Stimulated activated naive CD8-positive, alpha-beta T cell treated with anti-CD3 and anti-CD28 coated beads, Interleukin-15, amount 100 ng/mL, for 72 hours (primary cell): Measurements from ENCODE around the gene TECTB.

Experiments used
- ATAC-seq: fragments of 150-1000 bp; cut with Tn5 transposase; 2 replicates; pipeline ENCODE4 v1.10.0; 2021; ENCODE audit warnings: mild to moderate bottlenecking, moderate library complexity
- DNase-seq, 2 donors: peaks; one replicate each; pipeline ENCODE4 v3.0.0; 2021 to 2022
- H3K27ac Mint-ChIP-seq, 2 donors: one replicate each; pipeline ENCODE4 v1.8.0; 2022; ENCODE audit warnings: mild to moderate bottlenecking in 2 of 2, mixed read lengths in 2 of 2, moderate library complexity in 2 of 2
- H3K27me3 Mint-ChIP-seq: one replicate; pipeline ENCODE4 v1.8.0; 2022; ENCODE audit warnings: mixed read lengths
- H3K4me1 Mint-ChIP-seq: one replicate; pipeline ENCODE4 v1.8.0; 2022; ENCODE audit warnings: mild to moderate bottlenecking, mixed read lengths
- H3K4me3 Mint-ChIP-seq, 2 donors: one replicate each; pipeline ENCODE4 v1.8.0; 2022; ENCODE audit warnings: mild to moderate bottlenecking in 2 of 2, mixed read lengths in 2 of 2, moderate library complexity in 1 of 2
- H3K9me3 Mint-ChIP-seq, 2 donors: one replicate each; pipeline ENCODE4 v1.8.0; 2022; ENCODE audit warnings: mixed read lengths in 2 of 2

TECTB gene

DNA sequence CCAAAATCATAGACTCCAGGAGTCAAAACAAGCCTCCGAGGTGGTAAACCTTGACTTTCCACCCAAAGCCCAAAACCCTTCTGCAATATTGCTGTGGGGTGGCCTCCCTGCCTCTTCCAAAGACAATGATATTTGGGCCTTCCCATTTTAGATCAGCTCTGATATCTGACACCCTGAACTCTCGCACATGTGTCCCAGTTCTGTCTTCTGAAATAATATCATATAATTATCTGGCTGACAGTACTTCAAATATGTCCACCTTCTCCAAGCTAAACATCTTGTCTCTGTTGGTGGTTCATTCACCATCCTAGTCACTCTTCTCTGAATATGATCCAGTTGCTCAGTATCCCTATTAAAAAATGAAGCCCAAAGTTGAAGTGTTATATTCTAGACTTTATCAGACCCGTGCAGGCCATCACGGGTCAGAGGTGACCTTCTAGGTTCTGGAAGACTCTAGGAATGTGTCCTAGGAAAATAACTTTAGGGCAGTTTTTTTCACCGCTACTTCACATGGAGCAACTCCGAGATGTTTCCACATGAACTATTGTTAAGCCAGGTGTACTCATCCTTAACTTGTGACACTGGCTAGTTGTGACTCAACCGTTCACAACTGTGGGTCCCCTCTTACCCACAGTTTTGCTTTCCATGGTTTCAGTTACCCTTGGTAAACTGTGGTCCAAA lies 6.3 kb downstream of the TECTB start:
- no peak overlapping the region for H3K4me3 Mint-ChIP-seq
- ATAC-seq (no peak), DNase-seq (no peak)
- no peaks in the 10 kb centered on the region for H3K4me1 Mint-ChIP-seq
- H3K9me3 Mint-ChIP-seq = no peaks in the 10 kb centered on the region
- no peak overlapping the region for H3K27ac Mint-ChIP-seq
- H3K27me3 Mint-ChIP-seq = peaks cover 30% of the 10 kb centered on the region

GRCh38 chr10:112290054-112290373 lies 6.8 kb downstream of the TECTB start:
- H3K27me3 Mint-ChIP-seq = peaks cover 25% of the 10 kb centered on the region
- H3K27ac Mint-ChIP-seq = no peak overlapping the region
- no peaks in the 10 kb centered on the region for H3K9me3 Mint-ChIP-seq
- no peaks in the 10 kb centered on the region for H3K4me1 Mint-ChIP-seq
- no peak for ATAC-seq
- H3K4me3 Mint-ChIP-seq = no peak overlapping the region
- DNase-seq = no peak

- ATAC-seq = no peak
- peaks cover 29% of the 10 kb centered on the region for H3K27me3 Mint-ChIP-seq
- no peak for DNase-seq
- H3K9me3 Mint-ChIP-seq = no peaks in the 10 kb centered on the region
- no peaks in the 10 kb centered on the region for H3K4me1 Mint-ChIP-seq
- H3K27ac Mint-ChIP-seq = no peak overlapping the region
- no peak overlapping the region for H3K4me3 Mint-ChIP-seq
Observed at GRCh38 chr10:112294169-112294568, 11.0 kb downstream of the TECTB start.

GRCh38 chr10:112295853-112296830 lies 12.9 kb downstream of the TECTB start:
- no peaks in the 10 kb centered on the region for H3K9me3 Mint-ChIP-seq
- no peaks in the 10 kb centered on the region for H3K4me1 Mint-ChIP-seq
- H3K27ac Mint-ChIP-seq = no peak overlapping the region
- ATAC-seq (no peak), DNase-seq (no peak)
- peaks cover 42% of the 10 kb centered on the region for H3K27me3 Mint-ChIP-seq
- no peak overlapping the region for H3K4me3 Mint-ChIP-seq

GRCh38 chr10:112296908-112297331 lies 13.7 kb downstream of the TECTB start:
- H3K27ac Mint-ChIP-seq = no peak overlapping the region
- no peak for DNase-seq
- no peaks in the 10 kb centered on the region for H3K4me1 Mint-ChIP-seq
- no peak for ATAC-seq
- no peaks in the 10 kb centered on the region for H3K9me3 Mint-ChIP-seq
- peaks cover 42% of the 10 kb centered on the region for H3K27me3 Mint-ChIP-seq
- no peak overlapping the region for H3K4me3 Mint-ChIP-seq

DNA sequence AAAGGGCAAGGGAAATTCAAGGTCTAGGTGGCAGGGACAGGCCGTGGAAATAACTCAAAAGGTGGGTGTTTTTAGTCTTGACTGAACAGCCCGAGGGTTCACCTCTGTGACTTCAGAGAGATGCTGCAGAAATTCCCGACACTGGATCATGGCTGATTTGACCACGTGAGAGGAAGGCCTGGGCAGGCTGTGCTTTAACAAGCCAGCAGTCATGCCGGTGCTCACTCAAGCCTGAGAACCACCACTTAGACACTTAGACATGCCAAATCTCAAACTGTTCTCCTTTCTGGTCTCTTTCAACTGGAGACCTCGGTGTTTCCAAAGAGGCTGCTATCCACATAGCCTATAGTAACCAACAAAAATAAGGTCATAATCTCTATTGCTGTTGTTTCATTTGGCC lies 15.4 kb downstream of the TECTB start:
- H3K4me3 Mint-ChIP-seq = no peak overlapping the region
- ATAC-seq = no peak
- H3K27ac Mint-ChIP-seq = no peak overlapping the region
- no peaks in the 10 kb centered on the region for H3K9me3 Mint-ChIP-seq
- no peak for DNase-seq
- H3K4me1 Mint-ChIP-seq = no peaks in the 10 kb centered on the region
- peaks cover 44% of the 10 kb centered on the region for H3K27me3 Mint-ChIP-seq

- ATAC-seq = no peak
- peaks cover 39% of the 10 kb centered on the region for H3K27me3 Mint-ChIP-seq
- H3K9me3 Mint-ChIP-seq = no peaks in the 10 kb centered on the region
- DNase-seq = no peak
- H3K4me1 Mint-ChIP-seq = no peaks in the 10 kb centered on the region
- no peak overlapping the region for H3K4me3 Mint-ChIP-seq
- H3K27ac Mint-ChIP-seq = peak overlapping the region in 1 of 2 donors; percentile 66
Observed at GRCh38 chr10:112299456-112299855, 16.3 kb downstream of the TECTB start.

DNA sequence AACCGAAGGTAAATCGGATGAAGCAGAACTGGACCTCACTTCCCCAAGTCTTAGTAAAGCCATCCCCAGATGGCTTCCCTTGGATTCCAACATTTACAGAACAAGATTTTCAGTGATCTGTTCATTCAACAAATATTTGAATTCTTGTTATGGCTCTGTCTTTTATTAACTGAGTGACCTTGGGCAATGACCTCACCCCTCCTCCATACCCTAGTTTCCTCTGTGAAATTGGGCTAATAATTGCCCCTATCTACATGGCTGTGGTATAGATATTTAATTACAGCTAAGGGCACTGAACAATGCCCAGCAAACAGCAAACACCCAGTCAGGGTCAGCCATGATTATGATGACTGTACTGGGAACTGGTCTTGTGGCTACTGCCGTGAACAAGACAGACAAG lies 19.1 kb downstream of the TECTB start:
- ATAC-seq (no peak), DNase-seq (no peak)
- H3K4me1 Mint-ChIP-seq = no peaks in the 10 kb centered on the region
- no peak overlapping the region for H3K27ac Mint-ChIP-seq
- H3K4me3 Mint-ChIP-seq = no peak overlapping the region
- H3K9me3 Mint-ChIP-seq = no peaks in the 10 kb centered on the region
- peaks cover 62% of the 10 kb centered on the region for H3K27me3 Mint-ChIP-seq

GRCh38 chr10:112303528-112303927 lies 20.3 kb downstream of the TECTB start:
- ATAC-seq = no peak
- DNase-seq = no peak
- no peak overlapping the region for H3K27ac Mint-ChIP-seq
- H3K9me3 Mint-ChIP-seq = no peaks in the 10 kb centered on the region
- no peaks in the 10 kb centered on the region for H3K4me1 Mint-ChIP-seq
- H3K27me3 Mint-ChIP-seq = peaks cover 66% of the 10 kb centered on the region
- no peak overlapping the region for H3K4me3 Mint-ChIP-seq

GRCh38 chr10:112304267-112304859 lies 21.2 kb downstream of the TECTB start:
- Mint-ChIP-seq H3K9me3 (no peaks in the 10 kb centered on the region), H3K27me3 (peaks cover 66% of the 10 kb centered on the region), H3K4me1 (no peaks in the 10 kb centered on the region), H3K27ac (no peak overlapping the region), H3K4me3 (no peak overlapping the region)
- DNase-seq (no peak), ATAC-seq (no peak)

DNA sequence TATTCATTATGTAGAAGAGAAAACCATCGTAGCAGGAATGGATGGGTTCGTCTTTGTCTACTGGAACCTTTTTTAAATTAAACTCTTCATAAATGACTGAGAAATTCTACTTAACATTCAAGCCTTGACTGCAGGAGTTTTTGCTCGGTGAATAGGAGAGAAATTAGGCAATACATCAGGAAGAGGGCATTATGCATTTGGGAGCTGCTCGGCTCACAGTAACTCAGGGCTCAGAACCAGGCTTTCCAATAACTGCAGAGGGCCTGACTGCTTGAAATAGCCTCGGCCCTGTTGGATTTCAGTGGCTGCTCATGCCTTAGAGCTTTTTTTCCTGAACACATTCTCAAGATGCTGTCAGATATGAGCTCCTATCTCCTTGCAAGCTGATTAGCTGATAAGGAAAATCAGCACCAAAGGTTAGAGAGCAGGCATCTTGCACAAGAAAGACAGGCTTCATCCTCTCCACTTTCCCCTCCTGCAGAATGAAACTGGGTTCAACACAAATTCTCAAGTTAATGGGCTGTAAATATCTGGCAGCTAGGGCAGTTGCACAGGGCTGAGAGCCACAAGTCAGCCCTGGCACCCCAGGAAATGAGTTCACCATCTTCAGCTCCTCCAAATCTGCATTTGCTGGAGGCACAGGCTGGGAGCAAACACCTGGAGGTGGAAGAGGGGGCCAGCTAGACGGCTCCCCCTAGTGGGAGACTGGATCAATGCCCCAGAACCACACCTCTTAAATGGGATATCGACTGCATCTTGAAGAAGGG lies 24.3 kb downstream of the TECTB start:
- H3K27me3 Mint-ChIP-seq = peaks cover 64% of the 10 kb centered on the region
- no peaks in the 10 kb centered on the region for H3K4me1 Mint-ChIP-seq
- peak; percentile 69 for ATAC-seq
- no peak overlapping the region for H3K4me3 Mint-ChIP-seq
- H3K27ac Mint-ChIP-seq = peak overlapping the region in 1 of 2 donors; percentile 13
- no peaks in the 10 kb centered on the region for H3K9me3 Mint-ChIP-seq
- peak; percentile 20 to 25 for DNase-seq

- Mint-ChIP-seq H3K9me3 (no peaks in the 10 kb centered on the region), H3K4me3 (no peak overlapping the region), H3K27me3 (peaks cover 64% of the 10 kb centered on the region), H3K27ac (peak overlapping the region in 1 of 2 donors; percentile 13), H3K4me1 (no peaks in the 10 kb centered on the region)
- DNase-seq (no peak), ATAC-seq (no peak)
Observed at GRCh38 chr10:112308125-112308502, 24.9 kb downstream of the TECTB start.

DNA sequence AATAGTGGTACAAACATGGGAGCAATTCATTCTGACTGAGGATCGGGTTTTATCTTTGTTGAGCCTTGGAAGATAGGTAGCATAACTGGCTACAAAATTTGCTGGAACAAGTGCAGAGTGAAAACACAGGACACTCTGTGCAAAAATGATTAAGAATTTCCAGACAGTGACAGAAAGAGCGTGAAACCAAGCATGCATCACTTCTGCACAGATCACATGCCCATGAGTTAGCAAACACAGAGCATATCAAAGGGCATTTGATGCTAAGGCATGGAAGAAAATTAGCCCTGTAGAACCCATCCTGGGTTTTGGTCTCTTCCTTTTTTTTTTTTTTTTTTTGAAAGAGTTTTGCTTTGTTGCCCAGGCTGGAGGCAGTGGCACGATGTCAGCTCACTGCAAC lies 28.3 kb downstream of the TECTB start:
- no peak for DNase-seq
- Mint-ChIP-seq H3K4me1 (no peaks in the 10 kb centered on the region), H3K27me3 (peaks cover 62% of the 10 kb centered on the region), H3K9me3 (no peaks in the 10 kb centered on the region), H3K4me3 (no peak overlapping the region), H3K27ac (no peak overlapping the region)
- ATAC-seq = no peak

DNA sequence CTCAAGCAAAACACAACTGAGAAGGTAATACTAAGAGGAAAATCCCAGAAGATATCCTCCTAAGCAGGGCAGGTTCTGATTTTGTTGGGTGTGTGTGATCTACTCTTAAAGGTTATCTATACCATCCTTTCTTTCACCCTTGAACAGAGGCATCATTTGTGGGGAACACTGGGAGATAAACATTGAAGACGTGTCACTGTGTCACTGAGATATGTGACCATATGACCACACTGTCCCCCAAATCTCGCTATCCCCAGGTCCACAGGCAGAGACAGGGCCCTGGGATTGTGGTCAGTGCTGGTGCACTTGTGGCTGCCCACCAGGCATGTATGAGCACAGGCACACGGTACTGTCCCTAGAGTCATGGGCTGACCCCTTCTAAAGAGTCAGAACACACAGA lies 30.0 kb downstream of the TECTB start:
- no peak for DNase-seq
- no peaks in the 10 kb centered on the region for H3K4me1 Mint-ChIP-seq
- peaks cover 45% of the 10 kb centered on the region for H3K27me3 Mint-ChIP-seq
- H3K9me3 Mint-ChIP-seq = no peaks in the 10 kb centered on the region
- H3K27ac Mint-ChIP-seq = no peak overlapping the region
- H3K4me3 Mint-ChIP-seq = no peak overlapping the region
- no peak for ATAC-seq

- Mint-ChIP-seq H3K9me3 (no peaks in the 10 kb centered on the region), H3K4me1 (no peaks in the 10 kb centered on the region), H3K4me3 (no peak overlapping the region), H3K27ac (no peak overlapping the region), H3K27me3 (peaks cover 38% of the 10 kb centered on the region)
- ATAC-seq (no peak), DNase-seq (no peak)
Observed at GRCh38 chr10:112313911-112314310, 30.7 kb downstream of the TECTB start.
